Fibroblast of the aortic adventitia (primary cell): ENCODE results near the gene NOD2. TPM values are rescaled to one million over a fixed set of nuclear protein-coding genes. Genes with fewer than 3 reads are reported as not detected.

ENCODE experiments used
- DNase-seq: peaks from one replicate; pipeline ENCODE4 v3.0.0-alpha.2; 2010; ENCODE audit warnings: low read depth
- H3K4me3 ChIP-seq: 2 replicates; pipeline ENCODE4 v1.5.1; 2011; ENCODE audit warnings: low read depth, mild to moderate bottlenecking, control low read depth, low read length, moderate library complexity
- total RNA-seq: library from RNA; depleted of rRNA; stranded (reverse); fragments of >200 nt; gene quantifications from 2 replicates; pipeline ENCODE4 v1.2.3, GENCODE V29; 2012; ENCODE audit warnings: low replicate concordance
- TF ChIP-seq, protein P1 (sequence below): IDR thresholded peaks from 2 replicates; pipeline ENCODE4 v1.5.1; 2011; ENCODE audit warnings: mild to moderate bottlenecking, low read length, control low read depth, inconsistent platforms; ENCODE audit not compliant: insufficient read depth

Gene NOD2
- total RNA-seq, 1 donor: not detected

DNA sequence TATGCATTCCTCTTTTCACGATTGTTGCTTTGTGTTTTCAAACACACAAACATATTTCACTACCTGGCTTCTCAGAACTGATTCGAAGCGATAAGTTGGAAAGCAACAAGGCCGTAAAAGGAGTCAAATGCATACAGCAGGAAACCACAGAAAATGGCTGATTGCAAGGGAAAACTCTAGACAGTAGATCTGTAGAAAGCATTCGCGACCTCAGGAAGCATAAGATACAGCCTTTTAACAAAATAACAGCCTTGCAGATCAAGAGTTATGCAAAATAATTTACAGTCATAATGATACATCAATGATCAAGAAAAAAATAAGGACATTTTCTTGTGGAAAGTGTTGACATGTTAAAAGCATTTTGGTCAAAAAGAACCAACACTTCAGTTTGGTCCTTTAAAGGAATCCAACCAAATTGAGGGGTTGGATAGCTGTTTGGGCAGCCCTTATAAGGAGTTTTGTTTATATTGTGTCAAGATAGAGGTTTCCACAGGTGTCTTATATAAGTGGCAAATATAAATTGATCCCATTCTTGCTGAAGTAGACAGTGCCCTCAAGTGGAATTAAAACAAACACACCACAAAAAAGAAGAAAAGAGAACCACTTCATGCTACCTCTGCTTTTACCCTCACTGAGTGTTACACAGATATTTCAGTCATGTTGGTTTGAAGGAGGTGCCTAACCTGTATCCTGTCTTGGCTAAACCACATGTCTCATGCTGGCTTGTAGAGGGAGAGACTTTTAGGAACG, 54.0 kb downstream of the NOD2 start:
- peak; percentile 35 for DNase-seq
- H3K4me3 ChIP-seq: no peak overlapping the region
- TF ChIP-seq, protein P1, sequence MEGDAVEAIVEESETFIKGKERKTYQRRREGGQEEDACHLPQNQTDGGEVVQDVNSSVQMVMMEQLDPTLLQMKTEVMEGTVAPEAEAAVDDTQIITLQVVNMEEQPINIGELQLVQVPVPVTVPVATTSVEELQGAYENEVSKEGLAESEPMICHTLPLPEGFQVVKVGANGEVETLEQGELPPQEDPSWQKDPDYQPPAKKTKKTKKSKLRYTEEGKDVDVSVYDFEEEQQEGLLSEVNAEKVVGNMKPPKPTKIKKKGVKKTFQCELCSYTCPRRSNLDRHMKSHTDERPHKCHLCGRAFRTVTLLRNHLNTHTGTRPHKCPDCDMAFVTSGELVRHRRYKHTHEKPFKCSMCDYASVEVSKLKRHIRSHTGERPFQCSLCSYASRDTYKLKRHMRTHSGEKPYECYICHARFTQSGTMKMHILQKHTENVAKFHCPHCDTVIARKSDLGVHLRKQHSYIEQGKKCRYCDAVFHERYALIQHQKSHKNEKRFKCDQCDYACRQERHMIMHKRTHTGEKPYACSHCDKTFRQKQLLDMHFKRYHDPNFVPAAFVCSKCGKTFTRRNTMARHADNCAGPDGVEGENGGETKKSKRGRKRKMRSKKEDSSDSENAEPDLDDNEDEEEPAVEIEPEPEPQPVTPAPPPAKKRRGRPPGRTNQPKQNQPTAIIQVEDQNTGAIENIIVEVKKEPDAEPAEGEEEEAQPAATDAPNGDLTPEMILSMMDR: peak; percentile 12

DNA sequence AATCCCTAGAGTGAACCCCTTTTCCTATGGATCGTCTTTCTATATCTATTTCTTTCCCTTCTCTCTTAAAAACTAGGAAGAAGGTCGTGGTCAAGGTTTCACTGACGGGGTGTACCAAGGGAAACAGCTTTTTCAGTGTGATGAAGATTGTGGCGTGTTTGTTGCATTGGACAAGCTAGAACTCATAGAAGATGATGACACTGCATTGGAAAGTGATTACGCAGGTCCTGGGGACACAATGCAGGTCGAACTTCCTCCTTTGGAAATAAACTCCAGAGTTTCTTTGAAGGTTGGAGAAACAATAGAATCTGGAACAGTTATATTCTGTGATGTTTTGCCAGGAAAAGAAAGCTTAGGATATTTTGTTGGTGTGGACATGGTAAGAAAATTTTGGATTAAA, 58.1 kb downstream of the NOD2 start:
- no peak overlapping the region for H3K4me3 ChIP-seq
- no peak for DNase-seq
- TF ChIP-seq, protein P1: no peak

DNA sequence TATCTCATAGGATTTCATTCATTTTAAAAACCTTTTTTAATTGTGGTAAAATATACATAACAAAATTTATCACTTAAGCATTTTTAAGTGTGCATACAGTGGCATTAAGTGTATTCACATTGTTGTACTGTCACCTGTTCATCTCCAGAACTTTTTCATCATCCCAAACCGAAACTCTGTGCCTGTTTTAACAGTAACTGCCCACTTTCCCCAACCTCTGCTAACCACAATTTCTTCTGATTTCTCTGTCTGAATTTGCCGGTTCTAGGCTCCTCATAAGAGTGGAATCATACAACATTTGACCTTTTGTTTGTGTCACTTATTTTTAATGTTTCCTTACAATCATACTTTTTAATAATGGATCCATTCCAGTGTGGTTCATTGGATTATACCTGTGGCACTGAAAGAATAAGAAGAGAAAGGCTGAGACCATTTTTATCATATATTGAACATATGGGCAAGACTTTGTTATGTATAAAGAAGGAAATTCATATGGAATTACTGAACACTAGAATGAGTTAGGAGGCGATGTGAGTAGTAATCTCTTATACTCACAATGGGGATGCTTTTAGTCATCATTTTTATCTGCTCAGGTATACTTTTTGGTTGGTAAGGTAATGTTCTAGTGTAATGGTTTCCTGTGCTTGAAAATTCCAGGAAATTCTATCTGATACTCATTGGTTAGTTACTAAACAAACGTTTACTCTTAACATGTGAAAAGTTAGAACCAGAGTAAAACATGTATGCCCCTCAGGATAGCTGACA, 59.2 kb downstream of the NOD2 start:
- no peak overlapping the region for H3K4me3 ChIP-seq
- DNase-seq: no peak
- TF ChIP-seq, protein P1: no peak

DNA sequence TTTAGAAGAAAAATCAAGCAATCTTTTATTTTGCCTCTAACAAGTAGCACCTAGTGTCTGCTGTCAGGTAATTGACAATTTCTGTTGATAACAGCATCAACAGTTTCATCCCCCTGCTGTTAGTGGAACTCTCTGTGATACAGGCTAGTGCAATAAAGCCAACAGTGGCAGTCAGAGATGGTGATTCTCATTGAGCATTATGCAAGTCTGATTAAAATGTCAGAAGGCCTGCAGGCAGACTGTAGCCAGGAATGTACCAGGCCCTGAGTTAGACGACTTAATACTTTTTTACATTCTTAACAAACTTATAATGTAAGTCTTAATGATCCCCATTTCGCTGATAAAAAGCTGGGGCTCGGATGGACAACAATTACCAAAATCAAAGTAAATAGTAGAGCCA, 63.1 kb downstream of the NOD2 start:
- TF ChIP-seq, protein P1: no peak
- no peak for DNase-seq
- H3K4me3 ChIP-seq: no peak overlapping the region

DNA sequence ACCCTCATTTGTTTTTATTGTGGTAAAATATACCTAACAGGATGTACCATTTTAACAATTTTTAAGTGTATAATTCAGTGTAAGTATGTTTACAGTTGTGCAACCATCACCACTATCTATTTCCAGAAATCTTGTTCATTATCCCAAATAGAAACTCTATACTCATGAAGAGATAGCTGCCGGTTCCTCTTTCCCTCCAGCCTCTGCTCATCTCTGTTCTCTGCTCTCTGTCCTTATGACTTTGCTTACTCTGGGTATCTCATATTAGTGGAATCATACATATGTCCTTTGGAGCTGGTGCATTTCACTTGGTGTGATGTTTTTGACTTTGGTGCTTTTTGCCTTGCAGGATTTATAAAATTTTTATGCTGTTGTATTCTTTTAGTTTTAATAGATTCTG, 67.9 kb downstream of the NOD2 start:
- TF ChIP-seq, protein P1: no peak
- DNase-seq: no peak
- no peak overlapping the region for H3K4me3 ChIP-seq

DNA sequence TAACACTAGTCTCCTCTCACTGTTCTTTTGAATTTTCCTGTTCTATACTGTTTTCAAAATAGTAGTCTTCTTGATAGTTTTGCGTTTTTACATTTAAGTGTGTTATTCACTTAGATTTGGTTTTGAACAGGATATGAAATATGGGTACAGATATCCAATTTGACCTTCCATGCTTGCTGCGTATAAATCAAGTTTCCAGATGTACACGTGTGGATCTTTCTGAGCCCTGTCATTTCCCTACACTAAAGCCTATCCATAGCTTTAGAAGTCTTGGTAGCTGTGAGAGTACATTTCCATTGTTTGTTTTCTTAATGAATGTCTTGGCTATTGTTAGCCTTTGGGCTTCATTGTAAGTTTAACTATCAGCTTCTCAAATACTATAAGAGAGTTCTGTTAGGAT, 68.8 kb downstream of the NOD2 start:
- peak; percentile 15 for DNase-seq
- TF ChIP-seq, protein P1: no peak
- no peak overlapping the region for H3K4me3 ChIP-seq
